Tibial artery (tissue), 4 donors: ENCODE data around the gene NLGN1.

Source experiments
- DNase-seq, 2 donors: peaks; one replicate each; pipeline ENCODE4 v3.0.0-alpha.2; 2019
- H3K27ac ChIP-seq, 2 donors: fragments of 200-600 bp; sonication (generic) in 1 of 2; 1 replicate in 1 of 2; 2 replicates in 1 of 2; pipeline ENCODE4 v1.5.1; 2018 to 2019; ENCODE audit warnings: mild to moderate bottlenecking in 1 of 2
- H3K27me3 ChIP-seq, 2 donors: fragments of 200-600 bp; sonication (generic) in 1 of 2; one replicate each; pipeline versions ENCODE4 v1.5.1 to v1.6.0; 2016 to 2019
- H3K36me3 ChIP-seq, 3 donors: fragments of 200-600 bp; sonication (generic) in 2 of 3; one replicate each; pipeline ENCODE4 v1.5.1; 2016 to 2019; ENCODE audit warnings: mild to moderate bottlenecking in 2 of 3
- H3K4me1 ChIP-seq, 4 donors: fragments of 200-600 bp; sonication (generic) in 2 of 4; 1 replicate in 3 of 4; 2 replicates in 1 of 4; pipeline ENCODE4 v1.5.1; 2016 to 2019
- H3K4me3 ChIP-seq, 2 donors: fragments of 200-600 bp; sonication (generic) in 1 of 2; 1 replicate in 1 of 2; 2 replicates in 1 of 2; pipeline ENCODE4 v1.5.1; 2018 to 2019; ENCODE audit warnings: mild to moderate bottlenecking in 2 of 2
- H3K9me3 ChIP-seq, 3 donors: fragments of 200-600 bp; sonication (generic) in 1 of 3; one replicate each; pipeline ENCODE4 v1.5.1; 2016 to 2019
- CTCF ChIP-seq, 2 experiments: fragments of 200-600 bp in 1 of 2; fragments of 450-650 bp in 1 of 2; IDR thresholded peaks; one replicate each; pipeline ENCODE4 v1.5.1; 2017 to 2019; ENCODE audit warnings: antibody characterized with exemption in 2 of 2, mild to moderate bottlenecking in 1 of 2, moderate library complexity in 1 of 2
- intact Hi-C: fragments of 100-400 bp; cut with DNase I; formaldehyde crosslinking; loops from one replicate; pipeline ENCODE4 v1.15.0; 2023; ENCODE audit warnings: low total_unique reads

Gene NLGN1

DNA sequence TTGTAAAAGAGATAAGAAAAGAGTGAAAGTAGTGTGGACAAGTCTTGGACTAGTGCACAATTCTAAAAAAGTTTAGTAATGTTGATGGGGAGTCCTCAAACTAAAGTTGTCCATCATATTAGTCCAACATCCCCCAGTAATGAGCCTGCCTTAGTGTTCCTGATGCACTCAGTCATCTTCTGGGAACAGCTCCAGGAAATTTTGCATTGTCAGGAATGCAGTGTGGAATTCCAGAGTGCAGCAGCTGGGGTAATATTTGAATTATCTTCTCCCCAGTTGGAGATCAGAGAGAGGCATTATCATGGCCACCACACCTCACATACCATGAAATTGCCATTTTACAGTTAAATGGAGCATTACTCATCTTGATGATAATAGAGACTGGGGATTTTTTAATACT, 932.8 kb downstream of the NLGN1 start:
- TF ChIP-seq CTCF (IDR thresholded peaks at IDR 0.05) = no peak
- DNase-seq = no peak
- no peak overlapping the region for H3K27ac ChIP-seq
- intact Hi-C loops = no loop called here
- no peaks in the 10 kb centered on the region for H3K27me3 ChIP-seq
- H3K4me3 ChIP-seq = no peak overlapping the region
- H3K36me3 ChIP-seq = no peaks in the 10 kb centered on the region
- no peaks in the 10 kb centered on the region for H3K9me3 ChIP-seq
- peaks cover 0 to 10% (median 4%) of the 10 kb centered on the region in 4 donors for H3K4me1 ChIP-seq

- Histone ChIP-seq H3K36me3 (no peaks in the 10 kb centered on the region), H3K4me1 (peaks cover 0 to under 1% (median 0%) of the 10 kb centered on the region in 4 donors), H3K27me3 (no peaks in the 10 kb centered on the region), H3K4me3 (no peak overlapping the region), H3K9me3 (no peaks in the 10 kb centered on the region), H3K27ac (no peak overlapping the region)
- intact Hi-C loops = no loop called here
- DNase-seq = no peak
- no peak for TF ChIP-seq CTCF (IDR thresholded peaks at IDR 0.05)
These were observed 933.7 kb downstream of the NLGN1 start for GRCh38 chr3:174331095-174331800.

- TF ChIP-seq CTCF (IDR thresholded peaks at IDR 0.05) = no peak
- intact Hi-C loops = no loop called here
- DNase-seq = no peak
- Histone ChIP-seq H3K27ac (no peak overlapping the region), H3K4me3 (no peak overlapping the region), H3K36me3 (no peaks in the 10 kb centered on the region), H3K4me1 (no peaks in the 10 kb centered on the region), H3K9me3 (no peaks in the 10 kb centered on the region), H3K27me3 (no peaks in the 10 kb centered on the region)
These were observed 934.8 kb downstream of the NLGN1 start for GRCh38 chr3:174332391-174332790.

- no peaks in the 10 kb centered on the region for H3K27me3 ChIP-seq
- no peak for DNase-seq
- no peaks in the 10 kb centered on the region for H3K9me3 ChIP-seq
- no peak for TF ChIP-seq CTCF (IDR thresholded peaks at IDR 0.05)
- no peaks in the 10 kb centered on the region for H3K4me1 ChIP-seq
- H3K36me3 ChIP-seq = no peaks in the 10 kb centered on the region
- no peak overlapping the region for H3K4me3 ChIP-seq
- no peak overlapping the region for H3K27ac ChIP-seq
- intact Hi-C loops = no loop called here
These were observed 936.1 kb downstream of the NLGN1 start for GRCh38 chr3:174333640-174334039.

DNA sequence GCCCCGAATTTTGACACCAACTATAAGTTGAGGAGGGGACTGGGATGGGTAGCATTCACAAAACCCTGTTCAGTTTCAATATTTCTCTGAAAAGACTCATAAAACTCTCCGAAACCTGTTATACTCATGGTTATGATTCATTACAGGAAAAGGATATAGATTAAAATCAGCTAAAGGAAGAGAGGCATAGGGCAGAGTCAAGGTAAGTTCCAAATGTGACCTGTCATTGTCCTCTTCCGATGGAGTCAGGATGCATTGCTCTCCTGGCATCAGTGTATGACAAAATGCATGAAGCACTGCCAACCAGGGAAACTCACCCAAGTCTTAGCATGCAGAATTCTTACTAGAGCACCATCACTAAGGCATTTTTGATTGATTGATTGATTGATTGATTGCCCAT, 936.6 kb downstream of the NLGN1 start:
- Histone ChIP-seq H3K4me3 (no peak overlapping the region), H3K4me1 (no peaks in the 10 kb centered on the region), H3K9me3 (no peaks in the 10 kb centered on the region), H3K27me3 (no peaks in the 10 kb centered on the region), H3K27ac (no peak overlapping the region), H3K36me3 (no peaks in the 10 kb centered on the region)
- intact Hi-C loops = no loop called here
- TF ChIP-seq CTCF (IDR thresholded peaks at IDR 0.05) = no peak
- no peak for DNase-seq

DNA sequence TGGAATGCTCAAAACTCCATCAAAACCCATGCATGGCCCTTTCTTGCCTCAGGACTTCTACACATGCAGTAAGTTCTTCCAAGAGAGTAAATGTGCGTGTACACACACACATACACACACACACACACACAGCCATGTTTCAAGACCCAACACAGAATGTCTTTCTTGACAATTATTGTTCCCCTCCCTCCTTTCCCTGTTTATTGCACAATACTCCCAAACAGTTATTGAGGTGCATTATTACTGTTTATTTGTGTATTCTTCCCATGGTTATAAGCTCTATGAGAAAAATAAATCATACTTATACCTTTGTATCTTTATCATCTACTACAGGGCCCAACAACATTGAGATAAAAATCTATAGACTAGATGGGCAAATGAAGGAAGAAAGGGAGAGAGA, 937.8 kb downstream of the NLGN1 start:
- intact Hi-C loops = no loop called here
- no peak for TF ChIP-seq CTCF (IDR thresholded peaks at IDR 0.05)
- H3K27ac ChIP-seq = no peak overlapping the region

More for the DNA sequence above, 937.8 kb downstream of the NLGN1 start:
- no peak for DNase-seq
- no peaks in the 10 kb centered on the region for H3K9me3 ChIP-seq
- no peaks in the 10 kb centered on the region for H3K27me3 ChIP-seq
- H3K36me3 ChIP-seq = no peaks in the 10 kb centered on the region
- no peak overlapping the region for H3K4me3 ChIP-seq
- no peaks in the 10 kb centered on the region for H3K4me1 ChIP-seq
